NCI-H748 treated with DMSO at 0.1 percent for 48 hours (cell line): ENCODE data around the gene ENGASE.

Experiments
- DNase-seq: peaks from one replicate; lab custom pipeline; 2025; lab: John Stamatoyannopoulos, UW

Gene ENGASE

GRCh38 chr17:79080761-79081290, 6.2 kb downstream of the ENGASE start:
- DNase-seq = no peak

- no peak for DNase-seq
Observed at GRCh38 chr17:79081571-79082276, 7.1 kb downstream of the ENGASE start.

GRCh38 chr17:79082311-79083190, 7.9 kb downstream of the ENGASE start:
- DNase-seq = peak; percentile 13

GRCh38 chr17:79083191-79083971, 8.8 kb downstream of the ENGASE start:
- DNase-seq = no peak

GRCh38 chr17:79084291-79085153, 9.9 kb downstream of the ENGASE start:
- no peak for DNase-seq

GRCh38 chr17:79085154-79085920, 10.7 kb downstream of the ENGASE start:
- no peak for DNase-seq

- no peak for DNase-seq
Observed at GRCh38 chr17:79085921-79086551, 11.4 kb downstream of the ENGASE start.

- DNase-seq = no peak
Observed at GRCh38 chr17:79086609-79087427, 12.2 kb downstream of the ENGASE start.

- DNase-seq = peak; percentile 2
Observed at GRCh38 chr17:79087428-79088143, 13.0 kb downstream of the ENGASE start.

GRCh38 chr17:79088247-79088996, 13.8 kb downstream of the ENGASE start:
- DNase-seq = no peak

- DNase-seq = no peak
Observed at GRCh38 chr17:79088997-79089328, 14.3 kb downstream of the ENGASE start.

- DNase-seq = no peak
Observed at GRCh38 chr17:79089720-79090442, 15.3 kb downstream of the ENGASE start.

- DNase-seq = no peak
Observed at GRCh38 chr17:79090443-79091225, 16.0 kb downstream of the ENGASE start.

GRCh38 chr17:79091226-79091670, 16.6 kb downstream of the ENGASE start:
- DNase-seq = no peak

GRCh38 chr17:79092567-79092966, 17.9 kb downstream of the ENGASE start:
- no peak for DNase-seq

GRCh38 chr17:79093270-79093669, 18.6 kb downstream of the ENGASE start:
- DNase-seq = no peak
